ENCODE data around the gene KATNAL1. TPM values are rescaled to one million over a fixed set of nuclear protein-coding genes. Genes with fewer than 3 reads are reported as not detected.
"Not testable (repeated sequence)": the region's sequence is repeated elsewhere in the genome, so short reads cannot be mapped to it uniquely, and the experiment has no call there.

The KATNAL1 gene
- total RNA-seq, 1 donor from 2014 or later, result 10.8 TPM

DNA sequence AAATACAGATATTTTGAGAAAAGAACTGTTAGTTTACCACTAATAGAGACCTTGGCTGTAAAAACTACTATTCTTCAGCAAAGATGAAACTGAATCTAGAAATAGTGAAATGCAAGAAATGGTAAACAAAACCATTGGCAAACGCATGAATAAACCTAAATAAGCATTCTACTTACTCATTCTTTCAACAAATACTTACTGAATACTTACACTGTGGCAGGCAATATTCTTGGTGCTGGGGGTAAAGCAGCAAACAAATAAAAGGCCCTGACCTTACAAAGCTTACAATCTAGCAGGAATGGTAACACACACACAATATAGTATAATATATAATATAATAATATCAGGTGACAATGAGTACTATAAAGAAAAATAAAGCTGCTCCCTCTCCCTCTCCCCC is 38.7 kb downstream of the KATNAL1 start:
- no peak overlapping the region for H3K27ac Mint-ChIP-seq
- no peaks in the 10 kb centered on the region for H3K9me3 Mint-ChIP-seq
- H3K4me3 Mint-ChIP-seq (ENCODE audit: low read depth), result no peak overlapping the region
- intact Hi-C loops (cut with micrococcal nuclease), result no loop called here
- no peak for DNase-seq (ENCODE audit: low spot score)
- no peaks in the 10 kb centered on the region for H3K27me3 Mint-ChIP-seq (ENCODE audit: low read depth)
- peaks cover 19% of the 10 kb centered on the region for H3K36me3 Mint-ChIP-seq (ENCODE audit: low read depth)
- no peaks in the 10 kb centered on the region for H3K4me1 Mint-ChIP-seq (ENCODE audit: low read depth)

DNA sequence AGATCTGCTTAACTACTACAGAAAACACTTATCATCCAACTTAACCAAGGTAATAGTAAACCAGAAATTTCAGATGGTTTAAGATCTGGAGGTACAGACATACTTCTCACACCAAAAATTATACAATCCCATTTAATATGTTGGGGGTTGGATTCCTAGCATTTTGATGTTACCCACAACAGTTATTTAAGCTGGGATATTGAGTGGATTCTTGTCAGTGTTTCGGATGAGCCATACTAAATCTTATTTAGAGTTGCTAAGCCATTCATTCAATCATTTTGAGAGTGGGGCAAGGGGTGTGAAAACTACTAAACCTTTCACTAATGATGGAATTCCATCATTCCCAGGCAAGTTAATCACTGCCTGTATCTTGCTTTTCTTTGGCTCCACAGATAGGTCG is 40.6 kb downstream of the KATNAL1 start:
- H3K27ac Mint-ChIP-seq, result no peak overlapping the region
- H3K4me3 Mint-ChIP-seq (ENCODE audit: low read depth), result no peak overlapping the region
- H3K36me3 Mint-ChIP-seq (ENCODE audit: low read depth), result peaks cover 12% of the 10 kb centered on the region
- no peak for DNase-seq (ENCODE audit: low spot score)
- no peaks in the 10 kb centered on the region for H3K27me3 Mint-ChIP-seq (ENCODE audit: low read depth)
- H3K4me1 Mint-ChIP-seq (ENCODE audit: low read depth), result no peaks in the 10 kb centered on the region
- no peaks in the 10 kb centered on the region for H3K9me3 Mint-ChIP-seq
- intact Hi-C loops (cut with micrococcal nuclease), result no loop called here

- H3K4me1 Mint-ChIP-seq (ENCODE audit: low read depth), result peaks cover 14% of the 10 kb centered on the region
- DNase-seq (ENCODE audit: low spot score); H3K4me3 Mint-ChIP-seq (ENCODE audit: low read depth); H3K27me3 Mint-ChIP-seq (ENCODE audit: low read depth); H3K36me3 Mint-ChIP-seq (ENCODE audit: low read depth); H3K9me3 Mint-ChIP-seq; intact Hi-C loops (cut with micrococcal nuclease); H3K27ac Mint-ChIP-seq: not testable (repeated sequence)
Observed at GRCh38 chr13:30259149-30259733, 48.1 kb downstream of the KATNAL1 start.

GRCh38 chr13:30257468-30258099 is 49.8 kb downstream of the KATNAL1 start:
- H3K27ac Mint-ChIP-seq, result no peak overlapping the region
- peaks cover 21% of the 10 kb centered on the region for H3K4me1 Mint-ChIP-seq (ENCODE audit: low read depth)
- H3K9me3 Mint-ChIP-seq, result no peaks in the 10 kb centered on the region
- H3K27me3 Mint-ChIP-seq (ENCODE audit: low read depth), result no peaks in the 10 kb centered on the region
- DNase-seq (ENCODE audit: low spot score), result no peak
- H3K4me3 Mint-ChIP-seq (ENCODE audit: low read depth), result no peak overlapping the region
- intact Hi-C loops (cut with micrococcal nuclease), result no loop called here
- H3K36me3 Mint-ChIP-seq (ENCODE audit: low read depth), result peaks cover 7% of the 10 kb centered on the region

- Mint-ChIP-seq H3K27ac (no peak overlapping the region), H3K4me1 (ENCODE audit: low read depth) (peaks cover 21% of the 10 kb centered on the region)
Observed at GRCh38 chr13:30256713-30257467, 50.5 kb downstream of the KATNAL1 start.

GRCh38 chr13:30255696-30256095 is 51.7 kb downstream of the KATNAL1 start:
- no peak for DNase-seq (ENCODE audit: low spot score)
- intact Hi-C loops (cut with micrococcal nuclease), result no loop called here

More at GRCh38 chr13:30256713-30257467, 50.5 kb downstream of the KATNAL1 start:
- no peak overlapping the region for H3K4me3 Mint-ChIP-seq (ENCODE audit: low read depth)
- peaks cover 8% of the 10 kb centered on the region for H3K36me3 Mint-ChIP-seq (ENCODE audit: low read depth)
- DNase-seq (ENCODE audit: low spot score), result no peak
- H3K27me3 Mint-ChIP-seq (ENCODE audit: low read depth), result no peaks in the 10 kb centered on the region
- intact Hi-C loops (cut with micrococcal nuclease), result no loop called here
- H3K9me3 Mint-ChIP-seq, result no peaks in the 10 kb centered on the region

DNA sequence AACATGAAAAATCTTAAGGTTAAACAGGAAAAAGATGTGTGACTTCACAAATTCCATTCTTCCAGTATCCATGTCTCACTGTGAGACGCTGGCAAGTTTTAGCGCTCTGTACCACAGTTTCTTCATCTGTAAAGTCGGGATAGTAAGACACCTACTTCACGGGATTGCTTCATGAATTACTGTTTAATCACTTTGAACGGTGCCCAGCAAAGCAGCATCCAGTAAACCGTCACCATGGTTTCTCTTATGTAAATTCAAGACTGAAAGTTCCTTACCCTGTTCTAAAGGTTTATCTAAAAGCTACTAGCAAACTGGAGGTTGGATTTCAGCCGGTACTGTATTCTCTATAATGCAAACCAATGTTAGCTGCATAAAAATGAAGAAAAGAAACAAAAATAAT is 53.5 kb downstream of the KATNAL1 start:
- Mint-ChIP-seq H3K27me3 (ENCODE audit: low read depth) (no peaks in the 10 kb centered on the region), H3K36me3 (ENCODE audit: low read depth) (peaks cover 26% of the 10 kb centered on the region), H3K27ac (no peak overlapping the region), H3K4me3 (ENCODE audit: low read depth) (no peak overlapping the region), H3K9me3 (peaks cover 6% of the 10 kb centered on the region), H3K4me1 (ENCODE audit: low read depth) (peaks cover 15% of the 10 kb centered on the region)
- intact Hi-C loops (cut with micrococcal nuclease), result loop anchor here (5.0 kb wide), 1 partner anchor 53 kb away; the partner anchor contains the start of gene KATNAL1
- no peak for DNase-seq (ENCODE audit: low spot score)

More at GRCh38 chr13:30255696-30256095, 51.7 kb downstream of the KATNAL1 start:
- Mint-ChIP-seq H3K9me3 (no peaks in the 10 kb centered on the region), H3K27me3 (ENCODE audit: low read depth) (no peaks in the 10 kb centered on the region), H3K4me1 (ENCODE audit: low read depth) (peaks cover 21% of the 10 kb centered on the region), H3K36me3 (ENCODE audit: low read depth) (peaks cover 13% of the 10 kb centered on the region), H3K27ac (no peak overlapping the region), H3K4me3 (ENCODE audit: low read depth) (no peak overlapping the region)

- intact Hi-C loops (cut with micrococcal nuclease), result no loop called here
- DNase-seq (ENCODE audit: low spot score), result no peak
- Mint-ChIP-seq H3K9me3 (peaks cover 19% of the 10 kb centered on the region), H3K27me3 (ENCODE audit: low read depth) (no peaks in the 10 kb centered on the region), H3K27ac (no peak overlapping the region), H3K4me3 (ENCODE audit: low read depth) (no peak overlapping the region), H3K36me3 (ENCODE audit: low read depth) (peaks cover 52% of the 10 kb centered on the region), H3K4me1 (ENCODE audit: low read depth) (no peaks in the 10 kb centered on the region)
Observed at GRCh38 chr13:30247406-30247805, 59.9 kb downstream of the KATNAL1 start.

DNA sequence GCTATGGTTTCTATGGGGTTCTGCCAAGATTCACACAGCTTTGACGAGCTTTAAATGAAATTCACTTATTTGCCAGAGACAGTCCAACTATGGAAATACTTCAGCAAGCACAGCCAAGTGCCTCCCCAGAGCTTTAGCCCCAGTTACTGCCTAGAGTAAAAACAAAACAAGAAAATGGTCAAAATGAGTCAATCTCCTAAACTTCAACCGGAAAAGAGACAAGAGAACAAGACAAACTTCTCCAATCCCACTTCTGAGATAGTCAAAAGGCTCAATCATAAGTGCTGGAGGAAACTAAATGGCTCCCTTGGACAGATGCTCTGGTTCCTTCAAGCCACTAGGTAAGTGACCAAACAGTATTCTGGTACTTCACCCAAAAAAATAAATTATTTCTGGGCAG is 65.8 kb downstream of the KATNAL1 start:
- peaks cover 13% of the 10 kb centered on the region for H3K9me3 Mint-ChIP-seq
- intact Hi-C loops (cut with micrococcal nuclease), result no loop called here
- H3K4me3 Mint-ChIP-seq (ENCODE audit: low read depth), result no peak overlapping the region
- H3K4me1 Mint-ChIP-seq (ENCODE audit: low read depth), result peaks cover 7% of the 10 kb centered on the region
- no peaks in the 10 kb centered on the region for H3K27me3 Mint-ChIP-seq (ENCODE audit: low read depth)
- no peak for DNase-seq (ENCODE audit: low spot score)
- peaks cover 35% of the 10 kb centered on the region for H3K36me3 Mint-ChIP-seq (ENCODE audit: low read depth)
- no peak overlapping the region for H3K27ac Mint-ChIP-seq

- peaks cover 7% of the 10 kb centered on the region for H3K4me1 Mint-ChIP-seq (ENCODE audit: low read depth)
- peaks cover 28% of the 10 kb centered on the region for H3K36me3 Mint-ChIP-seq (ENCODE audit: low read depth)
- no peak overlapping the region for H3K4me3 Mint-ChIP-seq (ENCODE audit: low read depth)
- no peaks in the 10 kb centered on the region for H3K27me3 Mint-ChIP-seq (ENCODE audit: low read depth)
- peaks cover 8% of the 10 kb centered on the region for H3K9me3 Mint-ChIP-seq
- DNase-seq (ENCODE audit: low spot score), result no peak
- H3K27ac Mint-ChIP-seq, result no peak overlapping the region
- intact Hi-C loops (cut with micrococcal nuclease), result no loop called here
Observed at GRCh38 chr13:30240608-30241007, 66.7 kb downstream of the KATNAL1 start.

GRCh38 chr13:30235216-30235615 is 72.1 kb downstream of the KATNAL1 start:
- intact Hi-C loops (cut with micrococcal nuclease), result no loop called here
- Mint-ChIP-seq H3K4me3 (ENCODE audit: low read depth) (no peak overlapping the region), H3K4me1 (ENCODE audit: low read depth) (no peaks in the 10 kb centered on the region), H3K36me3 (ENCODE audit: low read depth) (peaks cover 9% of the 10 kb centered on the region), H3K27me3 (ENCODE audit: low read depth) (no peaks in the 10 kb centered on the region), H3K27ac (no peak overlapping the region), H3K9me3 (no peaks in the 10 kb centered on the region)
- DNase-seq (ENCODE audit: low spot score), result no peak

DNA sequence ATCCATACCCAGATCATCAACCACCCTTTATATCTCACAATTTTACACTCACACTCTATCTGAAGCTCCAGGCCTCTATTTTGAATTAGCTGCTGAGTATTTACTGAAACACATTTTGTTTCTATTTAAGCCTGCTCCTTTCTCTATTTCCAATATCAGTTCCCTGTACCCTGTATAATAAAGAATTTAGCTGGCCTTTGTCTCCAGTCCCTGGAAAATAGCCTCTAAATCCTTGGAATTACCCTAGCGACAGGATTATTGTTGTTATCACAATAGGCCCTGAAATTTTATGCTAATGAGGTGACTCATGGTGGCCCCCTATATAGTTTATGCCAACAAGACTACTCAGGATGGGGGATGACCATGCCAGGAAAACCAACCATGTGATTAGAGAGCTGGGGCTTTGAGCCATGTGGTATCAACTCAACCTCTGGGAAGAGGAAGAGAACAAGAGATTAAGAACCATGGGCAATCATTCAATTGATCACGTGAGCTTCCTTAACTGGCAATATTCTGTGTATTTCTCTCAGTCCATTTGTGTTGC is 72.7 kb downstream of the KATNAL1 start:
- Mint-ChIP-seq H3K36me3 (ENCODE audit: low read depth) (peaks cover 6% of the 10 kb centered on the region), H3K4me1 (ENCODE audit: low read depth) (no peaks in the 10 kb centered on the region), H3K27ac (no peak overlapping the region), H3K4me3 (ENCODE audit: low read depth) (no peak overlapping the region), H3K27me3 (ENCODE audit: low read depth) (no peaks in the 10 kb centered on the region), H3K9me3 (no peaks in the 10 kb centered on the region)
- no peak for DNase-seq (ENCODE audit: low spot score)
- intact Hi-C loops (cut with micrococcal nuclease), result no loop called here

DNA sequence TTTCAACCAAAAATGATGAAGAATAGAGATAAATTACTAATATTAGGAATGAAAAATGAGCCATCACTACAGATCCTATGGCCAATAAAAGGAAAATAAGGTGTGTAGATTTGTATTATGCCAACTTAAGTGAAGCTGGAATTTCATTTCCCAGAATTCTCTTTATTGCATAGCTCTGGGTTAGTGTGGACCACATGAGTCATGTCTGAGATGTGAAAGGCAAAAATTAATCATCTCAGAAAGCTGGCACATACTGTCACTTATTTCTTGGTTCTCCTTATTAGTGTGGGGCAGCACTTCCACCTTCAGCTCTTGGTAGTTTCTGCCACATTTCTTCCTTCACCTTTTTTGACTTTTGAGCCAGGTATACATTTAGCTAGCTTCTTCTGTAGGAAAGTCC is 82.6 kb downstream of the KATNAL1 start:
- Mint-ChIP-seq H3K27me3 (ENCODE audit: low read depth) (no peaks in the 10 kb centered on the region), H3K4me3 (ENCODE audit: low read depth) (no peak overlapping the region), H3K27ac (no peak overlapping the region), H3K9me3 (peaks cover 22% of the 10 kb centered on the region), H3K36me3 (ENCODE audit: low read depth) (peaks cover 79% of the 10 kb centered on the region), H3K4me1 (ENCODE audit: low read depth) (peaks cover 4% of the 10 kb centered on the region)
- intact Hi-C loops (cut with micrococcal nuclease), result no loop called here
- DNase-seq (ENCODE audit: low spot score), result no peak

Measured in activated T-helper 2 cell treated with anti-CD3 and anti-CD28 coated beads, Interferon-gamma antibody, Interleukin-2, Interleukin-4, amounts not matched to agents 10 μg/mL and 5 μg/mL and 100 μg/mL, durations not matched to agents 14 hours and 24 hours and 36 hours (primary cell).